COLO829 (cell line): ENCODE results near the gene GRK5.

Experiments used
- DNase-seq: peaks from one replicate; pipeline ENCODE4 v3.0.0; 2012; ENCODE audit warnings: low spot score

GRK5 gene

GRCh38 chr10:119483001-119483400 is 275.6 kb downstream of the GRK5 start:
- DNase-seq, result no peak

DNA sequence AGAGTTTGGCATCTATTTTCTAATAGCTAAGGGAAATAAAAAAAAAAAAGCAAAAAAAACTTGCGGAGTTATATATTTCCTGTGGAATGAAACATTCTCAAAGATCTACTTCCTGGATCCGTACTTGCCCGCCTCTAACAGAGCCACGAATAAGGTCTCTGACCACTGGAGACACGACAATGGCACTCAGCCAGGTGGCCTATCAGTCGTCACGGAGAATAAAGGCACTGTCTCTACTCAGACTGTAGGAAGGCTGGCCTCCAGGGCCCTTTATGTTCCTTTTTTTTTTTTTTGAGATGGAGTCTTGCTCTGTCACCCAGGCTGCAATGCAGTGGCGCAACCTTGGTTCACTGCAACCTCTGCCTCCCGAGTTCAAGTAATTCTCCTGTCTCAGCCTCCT is 276.5 kb downstream of the GRK5 start:
- no peak for DNase-seq

GRCh38 chr10:119488675-119489074 is 281.3 kb downstream of the GRK5 start:
- DNase-seq, result no peak

DNA sequence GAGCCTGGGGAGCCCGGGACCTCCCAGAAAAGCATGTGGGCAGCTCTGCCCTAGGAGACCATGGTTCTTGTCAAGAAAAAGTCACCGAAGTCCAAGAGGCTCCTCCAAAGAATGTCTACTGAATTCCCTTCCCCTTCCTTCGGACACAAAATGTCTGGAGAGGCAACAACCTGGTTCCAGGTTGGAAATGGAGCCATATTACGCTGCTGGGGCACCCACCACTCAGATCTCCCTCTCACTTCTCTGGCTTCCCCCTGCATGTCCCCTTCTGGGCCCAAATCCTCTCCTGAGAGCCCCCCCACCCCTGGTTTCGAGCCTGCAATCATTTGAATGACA is 282.6 kb downstream of the GRK5 start:
- DNase-seq, result no peak

GRCh38 chr10:119491966-119492757 is 284.8 kb downstream of the GRK5 start:
- no peak for DNase-seq

DNA sequence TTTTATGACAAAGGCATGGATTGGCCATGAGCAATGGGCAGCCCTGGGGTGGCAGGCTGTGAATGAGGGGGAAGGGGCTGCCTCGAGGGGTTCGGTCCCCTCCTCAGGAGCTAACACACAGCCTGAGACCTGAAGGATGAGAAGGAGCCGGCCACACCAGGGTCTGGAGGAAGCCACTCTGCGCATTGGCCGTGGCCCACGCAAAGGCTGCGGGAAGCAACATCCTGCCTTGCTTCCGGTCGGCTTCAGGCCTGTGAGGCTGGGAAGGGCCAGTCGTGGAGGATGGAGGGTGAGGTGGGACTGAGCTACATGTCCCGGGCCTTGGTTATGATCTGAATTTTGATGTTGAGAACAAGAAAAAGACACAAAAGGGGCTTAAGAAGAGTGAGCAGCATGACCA is 285.8 kb downstream of the GRK5 start:
- no peak for DNase-seq

GRCh38 chr10:119494236-119495020 is 287.1 kb downstream of the GRK5 start:
- DNase-seq, result no peak

DNA sequence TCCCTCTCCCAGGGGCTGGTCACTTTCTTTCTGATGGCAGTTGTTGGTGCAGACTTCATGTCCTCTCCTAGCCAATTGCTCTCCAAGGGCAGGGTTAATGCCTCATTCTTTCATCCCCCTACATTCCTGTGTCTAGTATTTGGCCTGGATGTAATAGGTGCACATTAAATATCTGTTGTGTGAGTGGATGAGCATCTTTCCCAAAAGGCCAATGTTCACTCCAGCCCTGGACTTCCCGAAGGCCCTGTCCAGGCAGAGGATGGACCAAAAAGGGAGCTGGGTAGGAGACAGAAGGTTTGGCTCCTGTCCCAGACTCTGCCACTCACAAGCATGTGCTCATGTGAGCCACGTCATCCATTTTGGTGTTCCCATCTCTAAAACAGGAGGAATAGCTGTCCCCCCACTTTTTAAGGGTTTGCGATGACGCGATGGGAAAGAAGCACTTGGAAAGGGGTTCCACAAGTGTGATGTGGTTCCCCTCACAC is 287.7 kb downstream of the GRK5 start:
- no peak for DNase-seq

DNA sequence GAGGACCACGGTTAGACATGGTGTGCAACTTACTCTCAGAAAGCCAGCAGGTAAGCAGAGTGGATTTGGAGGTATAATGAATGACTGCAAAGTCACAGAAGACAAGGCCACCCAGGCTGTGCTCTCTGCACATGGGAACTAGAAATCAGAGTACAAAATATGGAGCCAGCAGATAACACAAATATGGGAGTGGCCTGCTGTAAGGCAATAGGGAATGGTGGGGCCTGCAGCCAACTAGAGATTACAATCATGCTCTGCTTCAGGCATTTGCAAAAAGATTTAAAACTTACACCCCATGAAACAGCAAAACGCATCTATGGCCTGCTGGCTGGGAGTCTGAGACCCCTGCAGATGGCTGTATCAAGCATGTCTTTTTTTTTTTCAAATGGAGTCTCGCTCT is 288.2 kb downstream of the GRK5 start:
- no peak for DNase-seq

- no peak for DNase-seq
These were observed 288.9 kb downstream of the GRK5 start for GRCh38 chr10:119496273-119496672.

- no peak for DNase-seq
These were observed 289.9 kb downstream of the GRK5 start for GRCh38 chr10:119497243-119497642.

GRCh38 chr10:119498889-119499676 is 291.7 kb downstream of the GRK5 start:
- DNase-seq, result peak; percentile 73

DNA sequence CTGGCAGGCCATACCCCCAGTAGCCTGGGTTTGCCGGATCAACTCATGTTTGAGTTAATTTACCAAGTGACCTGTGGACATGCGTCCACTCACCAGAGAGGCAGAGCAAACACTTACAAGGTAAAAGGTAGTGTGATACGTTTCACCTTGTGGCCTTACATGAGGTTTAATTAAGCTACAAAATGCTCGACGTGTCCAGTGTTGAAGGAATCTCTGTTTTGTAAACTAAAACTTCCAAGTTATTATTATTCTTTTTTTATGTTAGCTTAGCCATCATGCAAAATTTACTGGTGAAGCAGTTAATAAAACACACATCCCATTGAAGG is 292.3 kb downstream of the GRK5 start:
- no peak for DNase-seq

DNA sequence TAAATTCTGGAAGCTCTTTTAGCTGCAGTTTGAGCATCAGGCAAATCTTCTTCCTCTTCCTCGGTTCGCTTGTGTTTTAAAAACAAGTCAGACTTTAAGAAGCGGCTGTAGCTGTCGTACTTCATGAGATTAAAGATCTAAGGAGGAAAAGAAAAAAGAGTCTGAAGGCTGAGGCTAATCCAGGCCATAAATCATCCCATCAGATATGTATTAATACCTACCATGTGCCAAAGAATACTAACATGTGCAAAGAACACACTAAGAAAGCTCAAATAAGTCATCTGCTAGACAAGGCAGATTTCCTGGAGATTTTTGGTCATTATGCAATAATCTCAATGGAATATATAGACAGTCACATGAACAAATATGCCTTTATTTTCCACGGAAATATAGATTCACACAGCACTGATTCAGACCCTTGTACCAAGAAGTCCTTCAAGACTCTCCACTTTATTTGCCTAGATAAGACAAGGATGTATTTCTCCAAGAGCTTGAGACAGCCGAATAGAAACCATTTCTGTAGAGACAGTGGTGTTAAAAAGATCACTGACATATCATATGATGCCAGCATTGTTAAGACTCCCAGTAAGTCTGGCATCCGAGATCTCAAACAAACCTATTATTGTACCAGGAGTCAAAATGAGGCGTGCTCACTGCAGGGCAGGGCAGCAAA is 292.9 kb downstream of the GRK5 start:
- DNase-seq, result peak; percentile 39

DNA sequence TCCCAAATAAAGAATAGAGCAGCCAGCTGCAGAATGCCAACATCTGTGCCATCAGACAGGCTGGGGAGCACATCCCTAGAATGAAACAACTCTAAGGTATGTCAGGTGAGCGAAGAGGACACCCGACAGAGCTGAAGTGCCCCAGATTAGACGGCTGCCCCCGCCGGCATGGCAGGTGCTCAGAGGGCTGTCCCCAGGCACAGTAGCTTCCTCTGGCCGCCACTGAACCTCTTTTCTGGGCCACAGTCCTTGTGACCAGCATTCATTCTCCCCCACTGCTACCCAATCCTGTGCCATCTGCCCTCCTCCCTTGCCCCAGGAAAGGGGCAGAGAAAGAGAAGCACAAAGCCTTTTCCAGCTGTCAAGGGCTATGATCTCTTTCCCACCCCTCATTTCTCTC is 293.4 kb downstream of the GRK5 start:
- DNase-seq, result no peak

DNA sequence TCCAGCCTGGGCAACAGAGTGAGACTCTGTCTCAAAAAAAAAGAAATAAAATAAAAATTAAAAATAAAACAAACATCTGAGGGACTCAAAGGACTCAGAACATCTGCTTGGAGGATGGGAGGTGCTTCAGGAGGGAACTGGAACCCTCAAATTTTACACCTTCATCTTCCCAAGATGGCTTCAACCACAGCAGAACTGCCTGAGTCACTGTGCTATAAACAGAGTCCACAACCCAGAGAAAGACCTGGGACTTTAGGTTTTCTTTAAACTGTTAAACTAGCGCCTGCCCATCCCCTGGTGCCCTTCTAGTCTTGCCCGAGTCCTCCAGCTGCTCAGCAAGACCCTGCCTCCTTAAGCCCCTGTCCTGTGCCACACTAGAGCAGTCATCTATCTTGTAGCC is 294.3 kb downstream of the GRK5 start:
- no peak for DNase-seq

- DNase-seq, result no peak
These were observed 294.8 kb downstream of the GRK5 start for GRCh38 chr10:119502209-119502608.

DNA sequence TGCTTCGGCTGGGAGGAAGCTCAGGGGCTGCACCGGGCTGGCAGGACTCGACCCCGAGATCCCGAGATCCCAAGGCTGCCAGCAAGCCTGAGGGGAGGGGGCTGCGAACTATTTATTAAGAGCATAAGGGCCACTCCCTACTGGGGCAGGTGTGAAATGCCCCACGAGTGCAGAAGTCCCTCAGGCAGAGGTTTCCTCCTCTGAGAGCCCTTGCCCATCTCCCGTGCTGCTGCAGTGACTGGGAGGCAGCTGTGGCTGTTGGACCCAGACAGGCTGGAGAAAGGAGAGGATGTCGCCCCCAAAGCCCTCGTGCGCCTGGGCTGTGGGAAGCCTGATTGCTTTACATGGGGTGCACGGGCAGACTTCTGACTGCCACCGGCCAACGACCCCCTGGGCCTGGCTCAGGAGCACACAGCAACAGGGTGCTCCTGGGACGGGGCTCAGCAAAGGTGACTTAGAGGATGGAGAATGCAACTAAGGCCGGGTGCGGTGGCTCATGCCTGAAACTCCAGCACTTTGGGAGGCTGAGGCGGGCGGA is 295.3 kb downstream of the GRK5 start:
- DNase-seq, result no peak

GRCh38 chr10:119503821-119504220 is 296.4 kb downstream of the GRK5 start:
- DNase-seq, result no peak

DNA sequence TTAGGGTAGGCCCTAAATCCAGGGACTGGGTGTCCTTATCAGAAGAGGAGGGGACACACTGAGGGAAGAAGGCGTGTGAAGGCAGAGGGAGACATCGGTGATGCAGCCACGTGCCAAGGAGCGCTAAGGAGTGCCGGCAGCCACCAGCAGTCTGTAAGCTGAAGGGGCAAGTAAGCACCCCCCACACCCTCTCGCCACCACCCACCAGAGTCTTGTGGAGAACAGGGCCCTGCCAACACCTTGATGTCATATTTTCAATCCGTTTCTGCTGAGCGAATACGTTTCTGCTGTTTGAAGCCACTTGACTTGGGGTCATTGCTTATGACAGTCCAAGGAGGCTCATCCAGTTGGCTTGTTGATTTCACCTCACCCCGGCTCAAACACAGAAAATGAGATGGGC is 297.3 kb downstream of the GRK5 start:
- no peak for DNase-seq

- DNase-seq, result no peak
These were observed 297.8 kb downstream of the GRK5 start for GRCh38 chr10:119505131-119505551.
